HG02678 (cell line): ENCODE data around the gene BSN.
A peak's percentile ranks its signal among the peaks of the same experiment; 100 is the strongest.
"Not testable (repeated sequence)": the region's sequence is repeated elsewhere in the genome, so short reads cannot be mapped to it uniquely, and the experiment has no call there.

Source experiments
- ATAC-seq: cut with Tn5 transposase; IDR thresholded peaks from one replicate; pipeline ENCODE4 v1.9.1; 2021; ENCODE audit warnings: mild to moderate bottlenecking, moderate library complexity; ENCODE audit not compliant: unreplicated experiment

BSN gene

DNA sequence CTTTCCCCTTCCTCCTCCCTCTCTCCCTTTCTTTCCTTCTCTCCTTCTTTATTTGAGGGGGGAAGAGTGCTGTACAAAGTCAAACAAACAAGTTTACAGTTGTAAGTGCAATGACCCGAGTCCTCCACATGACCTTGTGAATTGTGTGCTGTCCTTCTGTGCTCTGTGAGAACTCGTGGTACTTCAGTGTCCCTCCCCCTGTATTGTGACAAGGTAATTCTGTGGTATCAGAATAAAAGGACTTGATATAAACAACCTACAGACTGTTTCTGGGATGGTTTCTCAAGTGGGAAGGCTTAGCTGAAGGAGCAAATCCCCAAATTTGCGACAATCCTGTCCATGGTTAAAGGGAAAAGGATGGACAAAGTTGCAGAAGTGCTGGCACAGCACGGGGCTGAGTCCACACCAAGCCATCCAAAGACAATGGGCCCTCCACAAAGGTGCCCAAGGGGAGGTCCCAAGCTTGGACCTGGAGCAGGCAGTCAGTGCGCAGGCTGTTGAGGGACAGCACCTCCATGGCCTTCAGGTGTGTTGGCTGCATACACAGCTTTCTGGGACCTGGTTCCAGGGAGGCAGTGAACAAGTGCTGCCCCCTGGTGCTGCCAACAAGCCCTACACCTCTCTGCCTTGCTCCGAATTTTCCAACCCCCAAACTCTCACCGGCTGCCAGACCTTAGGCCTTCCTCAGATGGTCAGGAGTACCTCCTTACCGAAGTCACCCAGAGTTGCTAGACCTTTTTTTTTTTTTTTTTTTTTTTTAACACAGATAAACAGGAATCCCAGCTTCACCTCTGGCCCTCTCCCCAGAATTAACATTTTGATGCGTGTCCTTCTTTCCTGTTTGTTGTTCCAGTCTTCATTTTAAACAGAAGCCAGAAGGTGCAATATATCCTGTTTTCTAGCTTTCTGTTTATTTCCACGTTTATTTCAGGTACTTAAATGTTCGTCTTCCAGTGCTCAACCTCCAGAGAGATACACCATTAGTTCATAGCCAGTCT, 117.3 kb downstream of the BSN start:
- ATAC-seq: no peak

- ATAC-seq: no peak
Measured at GRCh38 chr3:49673121-49673714, 118.9 kb downstream of the BSN start.

GRCh38 chr3:49673715-49674496, 119.6 kb downstream of the BSN start, which contains the start of gene APEH:
Gene APEH (plus strand): TSS chr3:49674351. CDS start chr3:49674402, 51 bp downstream.
- peak; percentile 79 for ATAC-seq

DNA sequence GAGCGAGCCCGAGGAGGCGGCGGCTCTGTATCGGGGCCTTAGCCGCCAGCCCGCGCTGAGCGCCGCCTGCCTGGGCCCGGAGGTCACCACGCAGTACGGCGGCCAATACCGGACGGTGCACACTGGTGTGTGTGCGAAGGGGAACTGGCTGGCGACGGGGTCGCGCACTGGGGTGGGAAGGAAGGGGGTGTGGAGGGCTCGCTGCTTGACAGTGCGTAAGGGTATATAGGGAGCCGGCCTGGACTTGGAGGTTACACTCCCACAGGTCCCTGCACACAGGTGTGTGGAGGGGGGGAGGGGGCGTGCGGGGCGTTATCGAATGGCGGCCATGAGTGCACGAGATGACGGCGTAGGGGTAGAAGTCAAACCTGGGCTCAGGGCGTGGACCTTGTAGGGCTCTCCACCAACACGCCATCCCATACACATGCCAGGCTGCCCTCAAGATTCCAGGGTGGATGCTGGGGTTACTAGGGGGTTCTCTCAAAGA, 120.3 kb downstream of the BSN start:
- peak; percentile 23 for ATAC-seq

GRCh38 chr3:49675912-49676311, 121.6 kb downstream of the BSN start:
- ATAC-seq: no peak

DNA sequence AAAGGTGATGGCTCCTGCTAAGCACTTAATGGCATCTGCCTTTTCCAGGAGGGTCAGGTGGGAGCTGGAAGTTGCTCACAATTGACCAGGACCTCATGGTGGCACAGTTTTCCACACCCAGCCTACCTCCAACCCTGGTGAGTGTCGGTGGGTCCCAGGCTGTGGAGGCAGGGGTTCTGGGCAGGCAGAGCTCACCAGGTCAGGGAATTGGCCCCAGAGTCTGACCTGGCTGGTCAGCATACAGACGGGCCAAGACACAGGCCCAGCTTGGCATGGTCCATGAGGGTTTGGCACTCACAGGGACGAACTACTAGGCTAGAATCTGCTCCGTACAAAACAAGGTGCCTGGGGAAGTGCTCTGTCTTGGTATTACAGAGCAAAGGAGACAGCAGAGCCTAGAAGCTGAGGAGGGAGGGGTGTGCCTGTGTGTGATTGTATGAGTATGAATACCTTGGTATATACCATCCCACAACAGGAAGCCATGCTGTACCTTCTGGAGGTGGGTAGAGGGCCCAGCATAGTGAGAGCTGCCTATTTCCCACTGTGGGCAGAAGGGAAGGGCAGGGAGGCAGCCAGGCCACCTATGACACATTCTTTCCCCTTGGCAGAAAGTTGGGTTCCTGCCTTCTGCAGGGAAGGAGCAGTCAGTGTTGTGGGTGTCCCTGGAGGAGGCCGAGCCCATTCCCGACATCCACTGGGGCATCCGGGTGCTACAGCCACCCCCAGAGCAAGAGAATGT, 126.4 kb downstream of the BSN start:
- no peak for ATAC-seq

DNA sequence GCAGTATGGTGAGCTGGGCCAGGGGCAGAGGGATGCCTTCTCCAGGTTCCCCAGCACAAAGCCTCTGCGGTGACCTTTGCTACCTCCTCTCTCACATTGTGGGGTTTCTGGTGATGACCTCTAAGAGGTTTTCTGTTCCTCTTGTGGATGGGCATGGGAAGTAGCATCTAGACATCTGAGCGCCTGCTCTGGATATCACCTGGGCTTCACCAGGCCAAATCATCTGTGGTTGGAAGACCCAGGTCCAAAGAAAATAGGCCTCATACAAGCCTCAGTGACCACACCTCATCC, 126.9 kb downstream of the BSN start:
- no peak for ATAC-seq

DNA sequence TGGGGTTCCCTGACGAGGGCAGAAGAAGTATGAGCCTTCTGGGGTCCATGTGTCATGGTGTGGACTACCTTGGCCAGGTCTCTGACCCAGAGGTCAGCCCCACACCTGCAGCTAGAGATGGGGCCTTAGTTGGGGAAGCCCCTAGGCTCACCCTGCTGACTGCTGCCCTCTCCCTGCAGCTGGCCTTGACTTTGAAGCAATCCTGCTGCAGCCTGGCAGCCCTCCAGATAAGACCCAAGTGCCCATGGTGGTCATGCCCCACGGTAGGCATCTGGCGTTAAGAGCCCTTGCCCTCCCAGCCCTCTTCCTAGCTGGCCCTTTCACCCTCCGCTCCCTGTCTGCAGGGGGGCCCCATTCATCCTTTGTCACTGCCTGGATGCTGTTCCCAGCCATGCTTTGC, 127.3 kb downstream of the BSN start:
- no peak for ATAC-seq

DNA sequence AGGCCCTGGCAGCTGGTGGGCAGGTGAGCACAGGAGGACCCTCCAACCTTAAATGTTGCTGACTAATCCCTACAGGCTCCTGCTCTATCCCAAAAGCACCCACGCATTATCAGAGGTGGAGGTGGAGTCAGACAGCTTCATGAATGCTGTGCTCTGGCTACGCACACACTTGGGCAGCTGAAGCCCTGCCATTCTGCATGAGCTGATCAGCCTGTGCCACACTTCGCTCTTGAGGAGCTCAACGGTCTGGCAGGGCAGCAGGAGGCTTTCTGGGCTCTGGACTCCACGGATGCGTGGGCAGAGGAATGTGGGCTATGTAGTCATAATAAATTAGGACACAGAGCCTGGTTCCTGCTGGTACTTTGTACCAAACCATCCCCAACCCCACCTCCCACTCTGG, 128.9 kb downstream of the BSN start:
- no peak for ATAC-seq

- ATAC-seq: not testable (repeated sequence)
Measured at GRCh38 chr3:49684453-49684852, 130.2 kb downstream of the BSN start.

GRCh38 chr3:49685103-49685502, 130.8 kb downstream of the BSN start:
- ATAC-seq: not testable (repeated sequence)

GRCh38 chr3:49685846-49686245, 131.6 kb downstream of the BSN start:
- not testable (repeated sequence) for ATAC-seq

DNA sequence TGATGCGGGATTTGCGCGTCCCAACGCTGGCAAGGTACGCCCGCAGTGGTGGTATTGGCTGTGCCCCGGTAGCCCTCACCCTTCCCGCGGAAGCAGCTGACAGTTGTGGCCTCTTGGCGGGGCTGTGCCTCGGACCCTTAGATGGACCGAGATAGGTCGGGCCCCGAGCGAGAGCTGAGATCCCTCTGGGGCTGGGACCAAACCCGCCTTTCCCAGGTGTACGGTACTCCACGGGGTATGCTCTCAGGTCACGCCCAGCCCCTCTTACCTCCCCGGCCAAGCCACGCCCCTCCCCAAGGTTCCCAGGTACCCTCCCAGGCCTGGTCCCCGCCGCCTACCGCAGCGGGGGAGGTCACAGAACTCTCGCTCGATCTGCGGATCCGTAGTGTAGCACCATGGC, 132.1 kb downstream of the BSN start:
- not testable (repeated sequence) for ATAC-seq

GRCh38 chr3:49686769-49687423, 132.6 kb downstream of the BSN start:
- ATAC-seq: not testable (repeated sequence)

DNA sequence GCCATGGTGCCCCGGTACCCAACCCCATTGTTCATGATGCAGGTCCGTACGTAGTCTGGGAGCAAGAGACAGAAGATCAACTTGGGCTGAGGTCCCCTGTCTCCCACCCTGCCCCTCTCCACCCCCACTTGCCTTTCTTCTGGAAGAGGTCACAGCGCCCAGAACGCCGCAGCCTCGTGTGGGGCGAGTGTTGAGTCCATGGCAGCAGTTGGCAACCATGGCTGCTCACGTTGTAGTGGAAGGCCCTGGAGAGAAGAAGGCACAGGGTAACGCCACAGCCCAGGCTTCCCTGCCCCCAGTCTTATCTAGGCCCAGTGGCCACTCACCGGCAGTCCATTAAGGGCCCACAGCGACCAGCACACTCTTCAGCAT, 133.1 kb downstream of the BSN start:
- not testable (repeated sequence) for ATAC-seq

DNA sequence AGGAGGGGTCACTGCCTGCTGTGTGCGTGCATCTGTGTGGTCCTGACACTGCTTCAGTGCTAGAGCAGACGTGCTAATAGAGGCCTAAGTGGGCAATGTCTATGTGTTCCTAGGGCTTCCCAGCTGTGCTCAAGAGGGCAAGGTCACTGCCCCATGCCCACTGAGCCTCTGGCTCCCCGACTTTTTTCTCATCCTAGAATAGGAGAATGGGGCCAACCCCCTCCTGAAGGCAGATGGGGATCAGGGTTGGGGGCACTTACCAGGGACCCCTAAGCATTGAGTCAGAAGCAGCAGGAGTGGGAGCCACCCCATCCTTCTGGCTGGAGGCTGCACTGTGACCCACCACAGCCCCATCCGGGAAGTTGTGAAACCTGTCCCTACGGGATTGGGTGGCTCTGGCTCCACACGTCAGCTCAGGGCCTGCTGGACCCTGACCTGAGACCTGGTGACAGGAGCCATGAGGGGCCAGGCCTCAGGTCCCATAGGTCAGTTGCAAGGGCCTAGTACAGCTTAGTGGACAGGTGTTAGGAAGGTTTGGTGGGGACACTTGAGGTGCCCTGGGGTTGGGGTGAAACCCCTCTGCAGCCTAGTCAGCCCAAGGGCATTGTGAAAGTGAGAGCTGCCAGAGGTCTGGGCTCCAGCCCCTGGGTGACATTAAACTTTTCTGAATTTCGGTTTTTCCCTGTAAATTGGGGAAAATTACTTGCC, 134.2 kb downstream of the BSN start:
- ATAC-seq: not testable (repeated sequence)

GRCh38 chr3:49689046-49689907, 135.0 kb downstream of the BSN start, which contains the start of the genes MST1 and RNF123:
Gene MST1 (minus strand): TSS chr3:49689474. CDS start chr3:49688691, 783 bp downstream.
Gene RNF123 (plus strand): TSS chr3:49689557. CDS start chr3:49691166, 1,609 bp downstream.
- peak; percentile 71 for ATAC-seq

GRCh38 chr3:49689908-49690624, 135.8 kb downstream of the BSN start:
- ATAC-seq: not testable (repeated sequence)
